Activated naive CD4-positive, alpha-beta T cell treated with anti-CD3 and anti-CD28 coated beads, Interleukin-2, amount 10 ng/mL, durations not matched to agents 7 days and 5 days (primary cell): ENCODE results near the gene ARID1B.
"Not testable (repeated sequence)": the region's sequence is repeated elsewhere in the genome, so short reads cannot be mapped to it uniquely, and the experiment has no call there.

ENCODE experiments used
- CTCF ChIA-PET: fragments of 350-600 bp; sonication (Branson Sonifier 250); formaldehyde crosslinking; loops from one replicate; lab custom pipeline; 2021; ENCODE audit warnings: antibody characterized with exemption; lab: Charles Lee
- DNase-seq: peaks from one replicate; pipeline ENCODE4 v3.0.0-alpha.2; 2020
- H3K27ac Mint-ChIP-seq: one replicate; pipeline ENCODE4 v1.8.0; 2021; ENCODE audit warnings: mild to moderate bottlenecking, moderate library complexity, mixed read lengths
- H3K27me3 Mint-ChIP-seq: one replicate; pipeline ENCODE4 v1.8.0; 2021; ENCODE audit warnings: mild to moderate bottlenecking, mixed read lengths
- H3K36me3 Mint-ChIP-seq: one replicate; pipeline ENCODE4 v1.8.0; 2021; ENCODE audit warnings: mixed read lengths
- H3K4me1 Mint-ChIP-seq: one replicate; pipeline ENCODE4 v1.8.0; 2021; ENCODE audit warnings: mixed read lengths
- H3K4me3 Mint-ChIP-seq: one replicate; pipeline ENCODE4 v1.8.0; 2021; ENCODE audit warnings: mild to moderate bottlenecking, moderate library complexity, mixed read lengths
- H3K9me3 Mint-ChIP-seq: one replicate; pipeline ENCODE4 v1.8.0; 2021; ENCODE audit warnings: mixed read lengths

ARID1B gene

GRCh38 chr6:157139054-157139708, 362.0 kb downstream of the ARID1B start:
- no peak for DNase-seq
- H3K4me3 Mint-ChIP-seq = no peak overlapping the region

DNA sequence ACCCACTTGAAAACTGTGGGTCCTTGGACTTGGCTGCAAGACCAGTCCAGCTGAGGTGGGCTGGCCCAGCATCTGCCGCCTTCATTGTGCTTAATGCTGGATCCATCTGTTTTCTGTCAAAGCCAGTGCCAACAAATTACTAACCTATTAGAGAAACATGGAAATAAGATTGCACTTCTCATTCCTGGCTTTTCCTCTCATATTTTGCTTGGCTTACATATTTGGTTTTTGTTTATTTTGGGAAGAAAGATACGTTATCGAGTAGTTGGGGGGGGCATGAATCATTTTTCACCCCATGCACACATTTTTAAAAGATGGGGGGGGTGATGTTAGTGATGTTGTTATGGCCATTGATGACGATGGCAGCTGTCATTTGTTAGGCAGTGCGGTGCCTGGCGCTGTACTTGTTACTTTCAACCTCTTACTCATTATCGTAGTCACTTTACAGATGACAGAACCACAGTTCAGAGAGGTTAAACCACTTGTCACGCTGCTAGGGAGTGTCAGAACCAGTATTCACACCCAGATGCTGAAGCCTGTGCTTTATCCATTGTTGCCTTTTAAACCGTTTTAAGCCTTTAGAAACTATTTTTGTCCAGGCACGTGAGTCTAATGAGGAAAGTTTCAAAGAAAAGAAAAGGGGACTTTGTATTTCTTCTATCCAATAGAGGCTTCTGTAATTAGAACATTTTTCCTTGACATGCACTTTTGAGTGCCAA, 366.2 kb downstream of the ARID1B start:
- DNase-seq = no peak
- Mint-ChIP-seq H3K27me3 (no peaks in the 10 kb centered on the region), H3K27ac (no peak overlapping the region), H3K36me3 (peaks cover 7% of the 10 kb centered on the region), H3K4me1 (no peaks in the 10 kb centered on the region), H3K4me3 (no peak overlapping the region), H3K9me3 (no peaks in the 10 kb centered on the region)
- CTCF ChIA-PET = interaction anchor here (0.7 to 1.2 kb wide), 2 partner anchors 19 to 350 kb away, joined by 3 read pairs; no protein-coding TSS in a partner anchor

More at GRCh38 chr6:157139054-157139708, 362.0 kb downstream of the ARID1B start:
- no peak overlapping the region for H3K27ac Mint-ChIP-seq
- H3K36me3 Mint-ChIP-seq = peaks cover 16% of the 10 kb centered on the region
- peaks cover 9% of the 10 kb centered on the region for H3K4me1 Mint-ChIP-seq
- no peaks in the 10 kb centered on the region for H3K9me3 Mint-ChIP-seq
- H3K27me3 Mint-ChIP-seq = no peaks in the 10 kb centered on the region
- CTCF ChIA-PET = no interaction called here

DNA sequence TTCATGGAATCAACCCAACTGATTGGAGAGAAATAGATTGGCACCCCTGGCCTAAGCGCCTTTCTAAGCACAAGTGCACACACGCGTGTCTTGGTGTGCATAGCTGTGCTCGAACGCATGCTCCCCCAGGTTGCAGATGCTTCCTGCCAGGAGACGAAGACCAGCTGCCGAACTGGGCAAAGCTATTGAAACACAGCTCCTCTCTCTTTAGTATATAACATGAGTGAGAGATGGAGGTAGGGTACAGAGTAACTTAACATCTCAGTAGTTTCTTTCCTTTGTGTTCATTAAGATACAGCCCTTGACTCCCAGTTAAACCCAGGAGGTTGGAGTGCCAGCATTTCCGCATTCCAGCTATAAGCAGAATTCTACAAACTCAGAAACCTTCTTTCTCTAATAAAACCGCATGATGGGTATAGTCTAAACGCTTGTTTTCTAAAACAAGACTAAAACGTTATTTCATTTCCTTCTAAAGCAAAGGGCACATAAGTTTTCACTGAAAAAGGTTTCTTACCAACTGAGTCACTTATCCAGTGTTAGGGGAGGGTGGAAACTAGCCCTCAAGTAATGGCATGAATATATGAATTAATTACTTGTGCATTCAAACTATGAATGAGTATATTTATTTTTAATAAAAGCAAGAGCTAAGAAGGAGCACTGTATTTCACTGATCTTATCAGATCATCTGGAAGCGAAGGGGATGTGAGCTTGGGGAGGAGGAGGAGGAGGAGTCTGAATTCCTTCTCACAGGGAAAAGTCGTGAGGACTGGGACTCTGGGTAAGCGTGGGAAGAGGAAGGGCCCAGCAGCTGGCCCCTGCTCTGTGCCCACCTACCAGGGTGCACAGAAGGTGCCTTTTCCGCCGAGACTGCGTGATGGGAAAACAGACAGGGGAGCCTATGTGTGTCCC, 367.0 kb downstream of the ARID1B start:
- H3K27ac Mint-ChIP-seq = no peak overlapping the region
- peaks cover 14% of the 10 kb centered on the region for H3K36me3 Mint-ChIP-seq
- no peaks in the 10 kb centered on the region for H3K4me1 Mint-ChIP-seq
- H3K9me3 Mint-ChIP-seq = no peaks in the 10 kb centered on the region
- CTCF ChIA-PET = interaction anchor here (1.4 kb wide), 1 partner anchor 109 kb away, joined by 4 read pairs; no protein-coding TSS in a partner anchor
- no peak overlapping the region for H3K4me3 Mint-ChIP-seq
- DNase-seq = no peak
- no peaks in the 10 kb centered on the region for H3K27me3 Mint-ChIP-seq

GRCh38 chr6:157144859-157145568, 367.8 kb downstream of the ARID1B start:
- no peak for DNase-seq
- Mint-ChIP-seq H3K27ac (no peak overlapping the region), H3K36me3 (peaks cover 15% of the 10 kb centered on the region), H3K27me3 (no peaks in the 10 kb centered on the region), H3K9me3 (no peaks in the 10 kb centered on the region), H3K4me3 (no peak overlapping the region), H3K4me1 (no peaks in the 10 kb centered on the region)
- CTCF ChIA-PET = interaction anchor here (1.4 kb wide), 1 partner anchor 110 kb away, joined by 4 read pairs; no protein-coding TSS in a partner anchor

GRCh38 chr6:157145656-157146285, 368.6 kb downstream of the ARID1B start:
- no peaks in the 10 kb centered on the region for H3K27me3 Mint-ChIP-seq
- CTCF ChIA-PET = no interaction called here
- peaks cover 12% of the 10 kb centered on the region for H3K36me3 Mint-ChIP-seq
- no peaks in the 10 kb centered on the region for H3K9me3 Mint-ChIP-seq
- H3K4me1 Mint-ChIP-seq = no peaks in the 10 kb centered on the region
- H3K4me3 Mint-ChIP-seq = no peak overlapping the region
- no peak for DNase-seq
- no peak overlapping the region for H3K27ac Mint-ChIP-seq

- H3K9me3 Mint-ChIP-seq, H3K4me3 Mint-ChIP-seq, DNase-seq, CTCF ChIA-PET, H3K27me3 Mint-ChIP-seq, H3K4me1 Mint-ChIP-seq: not testable (repeated sequence)
- Mint-ChIP-seq H3K27ac (peak overlapping the region; percentile 7), H3K36me3 (peaks cover 17% of the 10 kb centered on the region)
These were observed 370.2 kb downstream of the ARID1B start for GRCh38 chr6:157147054-157148026.

GRCh38 chr6:157148391-157149323, 371.5 kb downstream of the ARID1B start:
- no peak overlapping the region for H3K27ac Mint-ChIP-seq
- DNase-seq = no peak

DNA sequence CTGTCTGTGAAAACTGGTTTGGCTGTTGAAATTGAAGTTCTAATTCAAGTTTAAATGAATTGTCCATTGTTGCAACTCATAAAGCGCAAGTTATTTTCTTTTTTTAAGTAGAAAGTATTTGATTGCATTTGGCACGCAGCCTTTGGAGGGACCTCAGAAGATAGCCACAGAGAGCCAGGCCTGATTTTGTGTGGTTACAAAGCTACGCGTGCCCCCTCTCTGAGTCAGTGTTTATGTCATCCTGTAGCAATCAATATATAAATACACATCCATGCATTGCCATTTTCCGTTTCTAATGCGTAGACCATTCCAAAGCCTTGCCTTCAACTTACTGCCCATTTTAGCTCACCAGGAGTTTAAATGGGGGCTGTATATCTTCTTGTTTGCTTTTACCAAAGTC, 372.9 kb downstream of the ARID1B start:
- H3K27me3 Mint-ChIP-seq = no peaks in the 10 kb centered on the region
- peaks cover 6% of the 10 kb centered on the region for H3K4me1 Mint-ChIP-seq
- DNase-seq = no peak

More at GRCh38 chr6:157148391-157149323, 371.5 kb downstream of the ARID1B start:
- CTCF ChIA-PET = interaction anchor here (0.6 kb wide), 1 partner anchor 113 kb away, joined by 3 read pairs; no protein-coding TSS in a partner anchor
- Mint-ChIP-seq H3K4me3 (no peak overlapping the region), H3K9me3 (no peaks in the 10 kb centered on the region), H3K27me3 (no peaks in the 10 kb centered on the region), H3K4me1 (peaks cover 6% of the 10 kb centered on the region), H3K36me3 (peaks cover 21% of the 10 kb centered on the region)

GRCh38 chr6:157151029-157151428, 373.9 kb downstream of the ARID1B start:
- H3K27me3 Mint-ChIP-seq = no peaks in the 10 kb centered on the region
- DNase-seq = no peak
- no peak overlapping the region for H3K27ac Mint-ChIP-seq
- H3K4me3 Mint-ChIP-seq = no peak overlapping the region
- peaks cover 6% of the 10 kb centered on the region for H3K4me1 Mint-ChIP-seq
- peaks cover 28% of the 10 kb centered on the region for H3K36me3 Mint-ChIP-seq
- no peaks in the 10 kb centered on the region for H3K9me3 Mint-ChIP-seq
- CTCF ChIA-PET = interaction anchor here (0.9 kb wide), 1 partner anchor 34 kb away, joined by 3 read pairs; no protein-coding TSS in a partner anchor

More for the DNA sequence above, 372.9 kb downstream of the ARID1B start:
- no peaks in the 10 kb centered on the region for H3K9me3 Mint-ChIP-seq
- no peak overlapping the region for H3K27ac Mint-ChIP-seq
- H3K4me3 Mint-ChIP-seq = no peak overlapping the region
- H3K36me3 Mint-ChIP-seq = peaks cover 28% of the 10 kb centered on the region
- CTCF ChIA-PET = no interaction called here

DNA sequence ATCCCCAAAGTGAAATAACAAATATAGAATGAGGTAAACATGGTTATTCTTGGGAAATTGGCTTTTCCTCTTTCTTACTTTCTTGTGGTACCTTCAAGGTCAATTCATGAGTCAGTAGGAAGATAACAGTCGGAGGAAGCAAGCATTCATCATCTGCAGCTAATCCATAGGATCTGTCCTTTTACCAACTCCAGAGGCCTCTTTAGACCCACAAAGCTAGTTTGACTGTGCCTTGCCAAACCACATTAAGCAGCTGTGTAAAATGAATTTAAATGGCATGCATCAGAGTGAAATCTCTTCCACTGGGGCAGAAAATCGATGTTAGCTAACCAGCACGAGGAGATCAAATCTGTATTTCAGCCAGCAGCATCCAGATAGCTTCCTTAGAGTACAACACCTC, 374.8 kb downstream of the ARID1B start:
- peaks cover 6% of the 10 kb centered on the region for H3K4me1 Mint-ChIP-seq
- H3K4me3 Mint-ChIP-seq = no peak overlapping the region
- DNase-seq = no peak
- no peaks in the 10 kb centered on the region for H3K27me3 Mint-ChIP-seq
- H3K27ac Mint-ChIP-seq = no peak overlapping the region
- CTCF ChIA-PET = interaction anchor here (0.9 kb wide), 1 partner anchor 33 kb away, joined by 3 read pairs; no protein-coding TSS in a partner anchor
- H3K9me3 Mint-ChIP-seq = no peaks in the 10 kb centered on the region
- H3K36me3 Mint-ChIP-seq = peaks cover 31% of the 10 kb centered on the region

DNA sequence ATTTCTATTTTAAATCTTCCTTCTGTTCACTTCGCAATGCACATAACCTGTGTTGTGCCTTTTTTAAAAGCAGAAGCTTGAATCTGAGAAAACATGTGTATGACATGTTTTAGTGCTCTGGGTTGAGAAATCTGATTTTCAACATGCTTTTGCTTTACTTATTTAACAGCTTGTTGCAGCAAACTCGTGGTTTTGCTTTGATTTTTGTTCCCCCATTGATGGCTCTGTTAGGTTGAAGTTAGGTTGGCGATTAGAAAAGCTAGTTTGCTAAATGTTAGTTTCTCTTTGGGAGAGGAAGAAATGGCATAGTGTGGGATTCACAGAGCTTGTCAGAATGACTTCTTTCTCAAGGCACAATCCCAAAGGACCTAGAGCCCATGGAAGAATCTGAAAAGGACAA, 375.4 kb downstream of the ARID1B start:
- CTCF ChIA-PET = interaction anchor here (0.9 to 1.2 kb wide), 2 partner anchors 11 to 123 kb away, joined by 3 to 4 read pairs; no protein-coding TSS in a partner anchor
- peaks cover 33% of the 10 kb centered on the region for H3K36me3 Mint-ChIP-seq
- no peaks in the 10 kb centered on the region for H3K9me3 Mint-ChIP-seq
- DNase-seq = no peak
- no peak overlapping the region for H3K4me3 Mint-ChIP-seq
- no peaks in the 10 kb centered on the region for H3K27me3 Mint-ChIP-seq
- peak overlapping the region; percentile 15 for H3K27ac Mint-ChIP-seq
- peaks cover 10% of the 10 kb centered on the region for H3K4me1 Mint-ChIP-seq
